Measurements from ENCODE around the gene OSMR.

The OSMR gene

DNA sequence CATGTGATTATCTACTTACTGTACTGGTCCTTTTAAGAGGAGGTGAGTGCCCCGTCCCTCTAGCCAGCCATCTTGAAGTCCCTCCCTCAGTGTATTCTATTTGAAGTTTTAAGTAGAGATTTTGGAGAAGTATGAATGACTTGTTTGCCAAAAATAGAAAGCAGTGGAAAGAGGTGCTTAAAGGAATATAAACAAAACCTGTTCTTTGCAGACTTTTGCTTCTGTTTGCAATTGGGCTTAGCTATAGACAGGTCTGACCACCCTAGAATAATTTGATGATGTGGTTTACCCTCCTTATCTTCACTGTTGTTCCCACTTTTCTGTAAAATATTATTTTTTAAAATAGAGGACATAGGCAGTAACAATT, 21.2 kb downstream of the OSMR start:
- H3K4me3 ChIP-seq (ENCODE audit: low read length): no peak overlapping the region
- no peaks in the 10 kb centered on the region for H3K9me3 ChIP-seq (ENCODE audit: low read length)
- no peaks in the 10 kb centered on the region for H3K36me3 ChIP-seq (ENCODE audit: insufficient read depth, low read length)
- peaks cover 2% of the 10 kb centered on the region for H3K4me1 ChIP-seq (ENCODE audit: insufficient read depth, low read length)
- no peaks in the 10 kb centered on the region for H3K27me3 ChIP-seq (ENCODE audit: insufficient read depth, low read length)
- H2AFZ ChIP-seq (ENCODE audit: low read depth, low read length): no peak overlapping the region

DNA sequence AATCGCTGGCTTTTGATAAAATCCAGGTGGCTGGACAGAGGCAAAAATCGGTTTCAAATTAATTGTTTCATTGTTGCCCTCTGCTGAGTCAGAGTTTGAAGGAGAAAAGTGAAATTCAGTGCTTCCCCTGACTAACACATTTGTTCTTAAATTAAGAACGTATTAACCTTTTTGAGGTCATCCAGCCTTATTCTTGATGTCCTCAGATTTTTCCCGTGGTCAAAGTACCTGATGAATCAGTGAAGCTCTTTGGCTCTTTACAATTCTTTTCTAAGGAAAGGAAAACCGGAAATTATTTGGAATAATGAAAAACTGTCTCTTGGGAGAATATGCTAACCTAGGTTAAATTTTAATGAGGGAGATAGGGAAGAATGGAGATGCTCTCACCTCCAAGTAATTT, 21.6 kb downstream of the OSMR start:
- H3K36me3 ChIP-seq (ENCODE audit: insufficient read depth, low read length): no peaks in the 10 kb centered on the region
- H2AFZ ChIP-seq (ENCODE audit: low read depth, low read length): no peak overlapping the region
- no peak overlapping the region for H3K4me3 ChIP-seq (ENCODE audit: low read length)
- no peaks in the 10 kb centered on the region for H3K27me3 ChIP-seq (ENCODE audit: insufficient read depth, low read length)
- peaks cover 2% of the 10 kb centered on the region for H3K4me1 ChIP-seq (ENCODE audit: insufficient read depth, low read length)
- H3K9me3 ChIP-seq (ENCODE audit: low read length): no peaks in the 10 kb centered on the region

DNA sequence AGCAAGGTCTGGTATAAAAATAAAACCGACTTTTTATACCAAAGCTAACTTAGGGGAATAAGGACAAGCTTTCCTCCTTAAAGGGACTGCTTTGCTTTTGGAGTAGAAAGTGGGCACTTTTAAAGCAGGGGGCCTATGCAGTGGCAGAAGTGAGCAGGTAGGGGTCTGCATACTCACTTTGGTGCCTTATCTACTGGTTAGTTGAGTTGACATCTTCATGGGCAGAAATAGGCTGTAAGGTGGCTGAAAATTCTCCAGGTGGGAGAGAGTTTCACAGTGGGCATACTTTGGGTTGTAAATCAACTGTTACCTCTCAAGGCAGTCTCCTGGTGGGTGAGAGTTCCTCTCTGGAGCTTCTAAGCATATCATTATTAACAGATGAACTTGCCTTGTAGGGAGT, 24.8 kb downstream of the OSMR start:
- H2AFZ ChIP-seq (ENCODE audit: low read depth, low read length): no peak overlapping the region
- no peak overlapping the region for H3K4me3 ChIP-seq (ENCODE audit: low read length)
- H3K9me3 ChIP-seq (ENCODE audit: low read length): no peaks in the 10 kb centered on the region
- no peaks in the 10 kb centered on the region for H3K27me3 ChIP-seq (ENCODE audit: insufficient read depth, low read length)
- no peaks in the 10 kb centered on the region for H3K36me3 ChIP-seq (ENCODE audit: insufficient read depth, low read length)
- H3K4me1 ChIP-seq (ENCODE audit: insufficient read depth, low read length): peaks cover 2% of the 10 kb centered on the region

DNA sequence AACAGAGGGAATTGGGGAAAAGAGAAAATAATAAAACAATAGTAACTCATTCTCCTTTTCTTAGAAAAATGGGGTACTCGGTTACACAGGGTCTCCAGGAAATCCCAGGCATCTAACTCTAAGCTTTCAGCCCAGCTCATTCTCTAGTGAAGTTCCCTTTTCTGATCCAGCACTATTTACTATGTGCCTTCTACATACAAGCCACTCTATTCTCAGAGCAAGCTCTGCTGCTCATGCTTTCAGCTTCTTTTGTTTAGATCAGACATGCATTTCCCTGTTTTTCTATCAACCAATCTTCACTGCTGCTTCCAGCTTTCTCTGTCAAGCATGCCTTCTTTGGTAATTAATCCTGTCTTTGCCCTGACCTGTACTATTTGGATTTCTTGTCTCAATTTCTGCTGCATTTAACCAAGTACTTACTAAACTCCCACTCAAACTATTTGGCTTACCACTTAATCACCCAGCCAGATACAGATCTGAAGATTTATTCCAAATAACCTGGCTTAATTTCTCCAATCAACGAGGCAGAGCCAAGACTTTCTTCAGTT, 25.3 kb downstream of the OSMR start:
- no peaks in the 10 kb centered on the region for H3K36me3 ChIP-seq (ENCODE audit: insufficient read depth, low read length)

DNA sequence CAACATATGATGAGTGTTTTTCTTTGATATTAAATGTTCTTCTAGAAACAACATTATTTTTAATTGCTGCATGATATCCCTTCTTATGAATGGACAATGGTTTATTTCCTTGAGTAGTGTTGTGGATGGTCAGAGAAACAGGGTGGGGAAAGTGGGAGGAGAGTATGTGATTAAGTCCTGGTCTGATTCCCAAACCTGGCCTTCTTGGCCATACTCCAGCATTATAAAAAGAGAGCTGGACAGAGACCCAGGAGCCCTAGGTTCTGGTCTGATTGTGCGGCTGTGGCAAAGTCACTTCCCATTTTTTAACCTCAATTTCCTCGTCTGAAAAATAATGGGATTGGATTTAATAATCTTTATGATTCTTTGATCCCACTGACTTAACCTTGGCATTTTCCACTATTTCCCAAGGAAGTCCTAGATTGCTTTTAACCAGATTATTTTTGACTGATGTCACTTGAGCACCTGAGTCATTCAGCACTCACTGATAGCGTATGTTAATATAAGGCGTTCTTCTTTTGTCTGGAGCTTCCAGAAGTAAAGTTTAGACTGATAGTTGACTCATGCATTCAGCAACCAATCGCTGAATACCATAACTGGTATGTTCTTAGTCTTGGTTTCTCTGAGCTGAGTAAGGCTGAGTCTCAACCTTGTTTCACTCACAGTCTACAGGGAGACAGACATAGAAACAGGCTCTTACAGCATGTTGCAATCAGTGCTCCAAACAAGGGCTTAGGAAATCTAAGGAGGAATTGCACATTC, 26.2 kb downstream of the OSMR start:
- no peak overlapping the region for H3K4me3 ChIP-seq (ENCODE audit: low read length)
- H3K9me3 ChIP-seq (ENCODE audit: low read length): no peaks in the 10 kb centered on the region
- no peaks in the 10 kb centered on the region for H3K27me3 ChIP-seq (ENCODE audit: insufficient read depth, low read length)
- H3K4me1 ChIP-seq (ENCODE audit: insufficient read depth, low read length): peaks cover 2% of the 10 kb centered on the region
- H3K36me3 ChIP-seq (ENCODE audit: insufficient read depth, low read length): no peaks in the 10 kb centered on the region
- no peak overlapping the region for H2AFZ ChIP-seq (ENCODE audit: low read depth, low read length)

More for the DNA sequence above, 25.3 kb downstream of the OSMR start:
- Histone ChIP-seq H3K27me3 (ENCODE audit: insufficient read depth, low read length) (no peaks in the 10 kb centered on the region), H3K4me3 (ENCODE audit: low read length) (no peak overlapping the region), H3K4me1 (ENCODE audit: insufficient read depth, low read length) (peaks cover 2% of the 10 kb centered on the region), H2AFZ (ENCODE audit: low read depth, low read length) (no peak overlapping the region), H3K9me3 (ENCODE audit: low read length) (no peaks in the 10 kb centered on the region)

DNA sequence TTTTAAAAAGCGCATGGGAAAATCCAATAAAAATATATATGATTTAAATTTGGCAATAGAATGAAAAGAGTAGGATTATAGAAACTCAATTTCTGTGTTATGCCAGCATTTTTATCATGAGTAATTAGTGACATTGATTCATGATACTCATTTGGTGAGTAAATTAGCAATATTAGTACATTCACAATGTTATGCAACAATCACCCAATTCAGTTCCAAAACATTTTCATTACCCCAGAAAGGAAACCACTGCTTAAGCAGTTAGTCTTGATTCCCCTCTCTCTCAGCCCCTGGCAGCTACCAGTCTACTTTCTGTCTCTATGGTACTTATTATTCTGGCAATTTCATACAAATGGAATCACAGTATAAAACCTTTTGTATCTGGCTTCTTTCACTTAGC, 27.0 kb downstream of the OSMR start:
- Histone ChIP-seq H3K4me3 (ENCODE audit: low read length) (no peak overlapping the region), H2AFZ (ENCODE audit: low read depth, low read length) (no peak overlapping the region), H3K9me3 (ENCODE audit: low read length) (no peaks in the 10 kb centered on the region), H3K27me3 (ENCODE audit: insufficient read depth, low read length) (no peaks in the 10 kb centered on the region), H3K4me1 (ENCODE audit: insufficient read depth, low read length) (peaks cover 2% of the 10 kb centered on the region), H3K36me3 (ENCODE audit: insufficient read depth, low read length) (no peaks in the 10 kb centered on the region)

DNA sequence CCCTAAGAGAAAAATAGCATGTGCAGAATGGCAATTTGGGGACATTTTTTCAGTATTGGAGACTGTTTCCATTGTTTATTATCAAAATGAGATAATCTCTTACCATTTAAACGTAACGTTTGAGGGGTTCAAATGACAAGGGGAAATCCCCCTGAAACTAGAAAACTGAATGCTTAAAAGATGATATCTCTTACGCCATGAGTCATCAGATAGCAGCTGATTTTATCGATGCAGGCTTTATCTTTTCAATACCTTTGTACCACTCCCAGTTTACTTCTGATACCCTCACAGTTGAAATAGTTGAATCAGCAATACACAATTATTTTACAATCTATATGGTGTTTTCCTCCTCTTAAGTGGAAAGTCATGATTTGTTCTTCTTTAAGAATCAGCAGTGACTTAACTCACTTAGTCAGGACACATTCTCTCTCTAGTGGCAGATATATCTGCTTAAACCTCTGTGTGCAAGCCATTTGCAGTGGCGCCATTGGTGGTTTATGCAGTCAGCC, 29.2 kb downstream of the OSMR start:
- Histone ChIP-seq H3K4me1 (ENCODE audit: insufficient read depth, low read length) (peaks cover 8% of the 10 kb centered on the region), H3K4me3 (ENCODE audit: low read length) (no peak overlapping the region), H3K36me3 (ENCODE audit: insufficient read depth, low read length) (no peaks in the 10 kb centered on the region), H2AFZ (ENCODE audit: low read depth, low read length) (no peak overlapping the region), H3K27me3 (ENCODE audit: insufficient read depth, low read length) (no peaks in the 10 kb centered on the region), H3K9me3 (ENCODE audit: low read length) (no peaks in the 10 kb centered on the region)

DNA sequence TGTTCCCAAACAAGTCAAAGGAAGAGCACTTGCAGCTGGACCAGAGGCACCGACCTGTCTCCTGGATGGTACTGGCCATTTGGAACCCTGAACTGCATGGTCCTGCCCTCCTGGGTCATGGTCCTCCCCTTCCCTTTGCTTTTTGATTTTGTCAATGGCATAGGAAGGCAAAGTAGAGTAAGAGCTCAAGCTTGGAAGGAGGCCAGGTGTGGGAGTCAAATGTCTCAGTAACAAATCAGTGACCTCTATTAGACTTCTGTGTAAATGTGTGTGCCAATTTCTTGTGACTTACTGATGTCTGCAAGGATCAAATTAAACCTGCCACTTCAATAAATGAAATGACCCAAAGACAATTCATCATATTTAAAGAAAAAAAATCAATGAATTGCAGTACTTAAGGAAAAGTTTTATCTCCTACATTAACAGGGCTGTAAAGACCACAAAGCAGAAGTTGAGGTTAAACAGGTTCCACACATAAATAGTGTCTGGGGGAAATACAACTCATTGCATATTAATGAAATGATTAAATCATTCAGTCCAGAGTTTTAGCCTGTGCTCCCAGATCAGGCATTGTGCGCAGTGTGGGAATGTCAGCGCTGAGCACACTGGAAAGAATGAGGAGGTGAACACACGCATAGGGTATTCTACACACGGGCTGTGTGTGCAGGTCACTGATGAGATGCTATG, 32.7 kb downstream of the OSMR start:
- no peaks in the 10 kb centered on the region for H3K27me3 ChIP-seq (ENCODE audit: insufficient read depth, low read length)
- H2AFZ ChIP-seq (ENCODE audit: low read depth, low read length): no peak overlapping the region
- H3K9me3 ChIP-seq (ENCODE audit: low read length): no peaks in the 10 kb centered on the region
- H3K36me3 ChIP-seq (ENCODE audit: insufficient read depth, low read length): no peaks in the 10 kb centered on the region
- no peak overlapping the region for H3K4me3 ChIP-seq (ENCODE audit: low read length)
- H3K4me1 ChIP-seq (ENCODE audit: insufficient read depth, low read length): peaks cover 8% of the 10 kb centered on the region

DNA sequence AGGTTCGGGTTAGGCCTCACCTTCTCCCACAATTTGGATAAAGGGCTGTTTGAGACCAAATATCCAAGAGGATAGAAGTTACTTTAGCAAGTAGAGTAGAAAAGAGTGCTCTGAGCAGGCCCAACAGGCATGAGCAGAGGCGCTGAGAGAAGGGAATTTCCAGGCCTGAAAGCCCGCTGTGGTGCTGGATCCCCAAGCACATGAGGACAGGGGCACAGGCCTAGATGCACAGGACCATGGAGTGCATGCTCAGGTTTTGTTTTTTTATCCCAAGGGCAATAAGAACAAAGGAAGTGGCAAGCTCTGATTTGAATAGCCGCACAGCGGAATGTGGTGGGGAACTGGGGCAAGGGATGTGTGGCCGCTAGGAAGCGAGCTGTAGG, 33.3 kb downstream of the OSMR start:
- no peaks in the 10 kb centered on the region for H3K36me3 ChIP-seq (ENCODE audit: insufficient read depth, low read length)
- H2AFZ ChIP-seq (ENCODE audit: low read depth, low read length): no peak overlapping the region
- H3K9me3 ChIP-seq (ENCODE audit: low read length): no peaks in the 10 kb centered on the region
- no peaks in the 10 kb centered on the region for H3K27me3 ChIP-seq (ENCODE audit: insufficient read depth, low read length)
- H3K4me3 ChIP-seq (ENCODE audit: low read length): no peak overlapping the region
- H3K4me1 ChIP-seq (ENCODE audit: insufficient read depth, low read length): peaks cover 14% of the 10 kb centered on the region

DNA sequence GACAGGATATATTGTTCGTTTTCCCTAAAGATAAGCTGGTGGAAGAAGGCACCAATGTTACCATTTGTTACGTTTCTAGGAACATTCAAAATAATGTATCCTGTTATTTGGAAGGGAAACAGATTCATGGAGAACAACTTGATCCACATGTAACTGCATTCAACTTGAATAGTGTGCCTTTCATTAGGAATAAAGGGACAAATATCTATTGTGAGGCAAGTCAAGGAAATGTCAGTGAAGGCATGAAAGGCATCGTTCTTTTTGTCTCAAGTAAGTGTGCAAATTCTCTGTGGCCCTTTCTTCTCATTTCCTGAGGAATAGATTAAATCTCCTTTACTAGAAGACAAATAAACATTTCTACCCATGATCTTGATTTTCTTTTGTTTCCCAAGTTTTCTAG, 38.0 kb downstream of the OSMR start:
- no peaks in the 10 kb centered on the region for H3K27me3 ChIP-seq (ENCODE audit: insufficient read depth, low read length)
- no peak overlapping the region for H3K4me3 ChIP-seq (ENCODE audit: low read length)
- peaks cover 20% of the 10 kb centered on the region for H3K4me1 ChIP-seq (ENCODE audit: insufficient read depth, low read length)
- no peaks in the 10 kb centered on the region for H3K36me3 ChIP-seq (ENCODE audit: insufficient read depth, low read length)
- no peak overlapping the region for H2AFZ ChIP-seq (ENCODE audit: low read depth, low read length)
- no peaks in the 10 kb centered on the region for H3K9me3 ChIP-seq (ENCODE audit: low read length)

DNA sequence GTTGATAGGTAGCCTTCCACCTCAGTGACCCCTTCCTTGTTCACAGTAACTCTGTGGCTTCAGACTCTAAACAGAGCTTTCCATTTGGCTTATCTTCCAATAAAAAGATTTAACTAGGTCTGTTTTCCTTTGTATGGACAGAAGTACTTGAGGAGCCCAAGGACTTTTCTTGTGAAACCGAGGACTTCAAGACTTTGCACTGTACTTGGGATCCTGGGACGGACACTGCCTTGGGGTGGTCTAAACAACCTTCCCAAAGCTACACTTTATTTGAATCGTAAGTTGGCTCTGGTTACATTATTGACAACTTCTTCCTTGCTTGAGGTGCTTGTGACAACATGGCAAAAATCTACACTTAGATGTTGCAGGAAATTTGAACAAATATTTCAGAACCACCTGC, 39.4 kb downstream of the OSMR start:
- Histone ChIP-seq H3K4me1 (ENCODE audit: insufficient read depth, low read length) (peaks cover 15% of the 10 kb centered on the region), H3K36me3 (ENCODE audit: insufficient read depth, low read length) (no peaks in the 10 kb centered on the region), H3K4me3 (ENCODE audit: low read length) (no peak overlapping the region), H2AFZ (ENCODE audit: low read depth, low read length) (no peak overlapping the region), H3K9me3 (ENCODE audit: low read length) (no peaks in the 10 kb centered on the region), H3K27me3 (ENCODE audit: insufficient read depth, low read length) (no peaks in the 10 kb centered on the region)

DNA sequence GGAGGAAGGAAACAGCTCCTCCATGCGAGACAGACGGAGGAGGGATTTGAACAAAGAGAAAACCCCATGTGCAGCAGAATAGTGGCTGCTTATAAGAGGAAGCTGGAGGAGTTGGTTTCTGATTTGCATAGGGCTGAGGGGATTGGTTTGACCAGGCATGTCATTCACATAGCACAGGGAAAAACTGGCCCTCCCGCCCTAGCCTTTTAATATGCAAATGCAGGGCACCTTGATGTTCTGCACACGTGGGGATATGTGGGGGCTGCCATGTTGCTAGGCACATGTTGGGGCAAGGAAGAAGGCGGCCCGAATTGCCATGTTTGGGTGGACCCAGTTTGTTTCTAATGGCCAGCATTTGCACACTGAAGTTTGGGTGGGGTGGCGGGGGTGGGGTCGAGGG, 42.2 kb downstream of the OSMR start:
- no peaks in the 10 kb centered on the region for H3K9me3 ChIP-seq (ENCODE audit: low read length)
- no peaks in the 10 kb centered on the region for H3K36me3 ChIP-seq (ENCODE audit: insufficient read depth, low read length)
- no peak overlapping the region for H3K4me3 ChIP-seq (ENCODE audit: low read length)

DNA sequence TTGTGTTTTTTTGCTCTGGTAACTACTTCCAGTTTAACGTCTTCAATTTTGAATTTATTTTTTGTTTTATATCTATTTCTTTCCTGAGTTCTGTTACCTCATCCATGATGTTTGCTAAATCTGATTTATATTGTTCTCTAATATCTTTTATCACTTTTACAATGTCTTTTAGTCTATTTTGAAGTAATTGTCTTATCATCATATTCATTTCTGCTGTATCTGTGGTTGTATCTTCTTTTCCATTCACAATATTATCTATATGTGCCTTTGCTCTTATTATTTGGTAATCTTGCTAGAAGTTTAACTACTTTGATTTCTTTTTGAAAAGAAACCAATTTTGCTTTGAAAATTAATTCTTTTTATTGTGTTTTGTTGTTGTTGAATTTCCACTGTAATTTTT, 43.6 kb downstream of the OSMR start:
- H3K4me1 ChIP-seq (ENCODE audit: insufficient read depth, low read length): peaks cover 6% of the 10 kb centered on the region
- H3K4me3 ChIP-seq (ENCODE audit: low read length): no peak overlapping the region
- no peaks in the 10 kb centered on the region for H3K36me3 ChIP-seq (ENCODE audit: insufficient read depth, low read length)
- no peaks in the 10 kb centered on the region for H3K9me3 ChIP-seq (ENCODE audit: low read length)
- H2AFZ ChIP-seq (ENCODE audit: low read depth, low read length): no peak overlapping the region
- H3K27me3 ChIP-seq (ENCODE audit: insufficient read depth, low read length): no peaks in the 10 kb centered on the region

More for the DNA sequence above, 42.2 kb downstream of the OSMR start:
- Histone ChIP-seq H3K4me1 (ENCODE audit: insufficient read depth, low read length) (peaks cover 15% of the 10 kb centered on the region), H3K27me3 (ENCODE audit: insufficient read depth, low read length) (no peaks in the 10 kb centered on the region), H2AFZ (ENCODE audit: low read depth, low read length) (no peak overlapping the region)
